GM23338 (cell line): ENCODE data around the gene C3orf22. TPM values are rescaled to one million over a fixed set of nuclear protein-coding genes. Genes with fewer than 3 reads are reported as not detected.

ENCODE experiments used
- ATAC-seq: fragments of 200-7000 bp; cut with Tn5 transposase; 3 replicates; pipeline ENCODE4 v1.9.1; 2020
- DNase-seq: peaks from one replicate; pipeline ENCODE4 v3.0.0-alpha.2; 2015; ENCODE audit warnings: low spot score
- H2AFZ ChIP-seq: fragments of 200-600 bp; sonication (generic); 2 replicates; pipeline ENCODE4 v1.8.0; 2016; ENCODE audit warnings: antibody characterized with exemption, mild to moderate bottlenecking, moderate library complexity
- H3F3A ChIP-seq: fragments of 200-600 bp; sonication (generic); replicated peaks from 2 replicates; pipeline ENCODE4 v1.8.0; 2017; ENCODE audit warnings: antibody characterized with exemption, mixed run types, low read depth
- H3K27ac ChIP-seq: fragments of 200-600 bp; sonication (generic); 2 replicates; pipeline ENCODE4 v1.6.1; 2016; ENCODE audit warnings: low read depth
- H3K27me3 ChIP-seq: fragments of 200-600 bp; sonication (generic); 2 replicates; pipeline ENCODE4 v1.8.0; 2016; ENCODE audit warnings: mild to moderate bottlenecking, mixed run types, moderate library complexity; ENCODE audit not compliant: insufficient read depth
- H3K36me3 ChIP-seq: fragments of 200-600 bp; sonication (generic); 2 replicates; pipeline ENCODE4 v1.8.0; 2016; ENCODE audit warnings: mild to moderate bottlenecking; ENCODE audit not compliant: insufficient read depth
- H3K4me1 ChIP-seq: fragments of 200-600 bp; sonication (generic); 2 replicates; pipeline ENCODE4 v1.8.0; 2016; ENCODE audit warnings: mild to moderate bottlenecking, moderate library complexity; ENCODE audit not compliant: insufficient read depth
- H3K4me2 ChIP-seq: fragments of 200-600 bp; sonication (generic); 2 replicates; pipeline ENCODE4 v1.7.1; 2017; ENCODE audit warnings: mixed run types
- H3K4me3 ChIP-seq: fragments of 200-600 bp; sonication (generic); 2 replicates; pipeline ENCODE4 v1.6.1; 2016; ENCODE audit warnings: mixed run types
- H3K79me2 ChIP-seq: fragments of 200-600 bp; sonication (generic); replicated peaks from 2 replicates; pipeline ENCODE4 v1.8.0; 2017; ENCODE audit warnings: mild to moderate bottlenecking; ENCODE audit not compliant: insufficient read depth
- H3K9me2 ChIP-seq: fragments of 200-600 bp; sonication (generic); 2 replicates; pipeline ENCODE4 v1.8.0; 2017; ENCODE audit not compliant: insufficient read depth
- H4K20me1 ChIP-seq: fragments of 200-600 bp; sonication (generic); replicated peaks from 2 replicates; pipeline ENCODE4 v1.8.0; 2017; ENCODE audit warnings: mild to moderate bottlenecking; ENCODE audit not compliant: insufficient read depth
- H3K27ac Mint-ChIP-seq: 2 replicates; pipeline ENCODE4 v1.8.0; 2020; ENCODE audit warnings: inconsistent platforms, mild to moderate bottlenecking, moderate library complexity, mixed read lengths
- H3K27me3 Mint-ChIP-seq: 3 replicates; pipeline ENCODE4 v1.8.0; 2022; ENCODE audit warnings: low read depth, mild to moderate bottlenecking, moderate library complexity, mixed read lengths, inconsistent platforms; ENCODE audit not compliant: insufficient read depth, poor library complexity
- H3K36me3 Mint-ChIP-seq: 3 replicates; pipeline ENCODE4 v1.8.0; 2021; ENCODE audit warnings: low read depth, mild to moderate bottlenecking, inconsistent platforms, moderate library complexity, mixed read lengths
- H3K4me1 Mint-ChIP-seq: 3 replicates; pipeline ENCODE4 v1.8.0; 2020; ENCODE audit warnings: mild to moderate bottlenecking, inconsistent platforms, mixed read lengths
- H3K4me3 Mint-ChIP-seq: 3 replicates; pipeline ENCODE4 v1.8.0; 2021; ENCODE audit warnings: moderate library complexity, mild to moderate bottlenecking, inconsistent platforms, mixed read lengths
- H3K9me3 Mint-ChIP-seq: 3 replicates; pipeline ENCODE4 v1.8.0; 2020; ENCODE audit warnings: moderate library complexity, mild to moderate bottlenecking, inconsistent platforms, mixed read lengths
- CREB1 ChIP-seq: fragments of 250-450 bp; sonication (Bioruptor Pico); IDR thresholded peaks from 2 replicates; pipeline ENCODE4 v1.5.0; 2020; ENCODE audit warnings: low read depth, mild to moderate bottlenecking, moderate library complexity
- CTCF ChIP-seq, 2 experiments: fragments of 200-600 bp in 1 of 2; sonication (generic) in 1 of 2; conservative IDR thresholded peaks; 2 replicates each; pipeline versions ENCODE4 v1.5.1 to v1.6.1; 2016 to 2017; ENCODE audit warnings: antibody characterized with exemption in 2 of 2, low read depth in 2 of 2, mild to moderate bottlenecking in 2 of 2, moderate library complexity in 1 of 2
- ZNF114 ChIP-seq: fragments of 250-450 bp; sonication (Bioruptor Pico); IDR thresholded peaks from 2 replicates; pipeline ENCODE4 v1.5.0; 2020; ENCODE audit warnings: mild to moderate bottlenecking, moderate library complexity
- ZNF462 ChIP-seq: fragments of 250-450 bp; sonication (Bioruptor Pico); IDR thresholded peaks from 2 replicates; pipeline ENCODE4 v1.5.0; 2020; ENCODE audit warnings: mild to moderate bottlenecking, moderate library complexity
- polyA plus RNA-seq: library from polyadenylated mRNA; unstranded; fragments of >200 nt; fragmentation: Nextera tagmentation; extraction: Ambion mirVana; gene quantifications from 2 replicates; pipeline ENCODE4 v1.2.1, GENCODE V29; 2016
- total RNA-seq: library from RNA; depleted of rRNA; stranded (reverse); fragments of >200 nt; shearing (Covaris generic); gene quantifications from 2 replicates; pipeline ENCODE4 v1.2.3, GENCODE V29; 2014
- TF ChIP-seq, protein P1 (sequence below): IDR thresholded peaks from 2 replicates; pipeline ENCODE4 v1.6.1; 2016; ENCODE audit warnings: antibody characterized with exemption

The C3orf22 gene
- total and polyA plus RNA-seq, 2 experiments from 2014 or later: not detected

- TF ChIP-seq ZNF462 (CRISPR knock-in tag) (no peak), CTCF (conservative IDR thresholded peaks at IDR 0.05; ENCODE audit: low read depth in 2 of 2) (no peak), CREB1 (CRISPR knock-in tag) (no peak)
- TF ChIP-seq, protein P1, sequence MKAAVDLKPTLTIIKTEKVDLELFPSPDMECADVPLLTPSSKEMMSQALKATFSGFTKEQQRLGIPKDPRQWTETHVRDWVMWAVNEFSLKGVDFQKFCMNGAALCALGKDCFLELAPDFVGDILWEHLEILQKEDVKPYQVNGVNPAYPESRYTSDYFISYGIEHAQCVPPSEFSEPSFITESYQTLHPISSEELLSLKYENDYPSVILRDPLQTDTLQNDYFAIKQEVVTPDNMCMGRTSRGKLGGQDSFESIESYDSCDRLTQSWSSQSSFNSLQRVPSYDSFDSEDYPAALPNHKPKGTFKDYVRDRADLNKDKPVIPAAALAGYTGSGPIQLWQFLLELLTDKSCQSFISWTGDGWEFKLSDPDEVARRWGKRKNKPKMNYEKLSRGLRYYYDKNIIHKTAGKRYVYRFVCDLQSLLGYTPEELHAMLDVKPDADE: no peak
These were observed 57.7 kb downstream of the C3orf22 start (continued) for GRCh38 chr3:126501054-126501453.

GRCh38 chr3:126500016-126500415 is 58.7 kb downstream of the C3orf22 start:
- H3K9me2 ChIP-seq: 0 out of 2 replicates have a peak, but pooled peaks cover 4% of the 10 kb centered on the region
- no peaks in the 10 kb centered on the region for H3K36me3 ChIP-seq
- H2AFZ ChIP-seq: no peak overlapping the region
- no peak overlapping the region for H3K27ac Mint-ChIP-seq
- H3K4me1 ChIP-seq: peaks cover 8% of the 10 kb centered on the region; the same call in 1 of the 2 replicates
- DNase-seq (no peak), ATAC-seq (peak; percentile 10; the same call in 1 of the 3 replicates)
- no peak overlapping the region for H3K27ac ChIP-seq
- H4K20me1 ChIP-seq: no peaks in the 10 kb centered on the region
- H3K4me3 Mint-ChIP-seq: no peak overlapping the region
- H3K4me2 ChIP-seq: no peak overlapping the region
- peaks cover 13% of the 10 kb centered on the region for H3F3A ChIP-seq
- no peaks in the 10 kb centered on the region for H3K79me2 ChIP-seq
- H3K4me1 Mint-ChIP-seq: peaks cover 17% of the 10 kb centered on the region
- H3K36me3 Mint-ChIP-seq: no peaks in the 10 kb centered on the region
- no peaks in the 10 kb centered on the region for H3K27me3 ChIP-seq
- peaks cover 12% of the 10 kb centered on the region for H3K27me3 Mint-ChIP-seq
- H3K9me3 Mint-ChIP-seq: no peaks in the 10 kb centered on the region
- H3K4me3 ChIP-seq: no peak overlapping the region
- TF ChIP-seq CREB1 (CRISPR knock-in tag): no peak
- TF ChIP-seq ZNF114 (CRISPR knock-in tag): no peak
- no peak for TF ChIP-seq ZNF462 (CRISPR knock-in tag)
